ENCODE measurements around the gene RBM25.

DNA sequence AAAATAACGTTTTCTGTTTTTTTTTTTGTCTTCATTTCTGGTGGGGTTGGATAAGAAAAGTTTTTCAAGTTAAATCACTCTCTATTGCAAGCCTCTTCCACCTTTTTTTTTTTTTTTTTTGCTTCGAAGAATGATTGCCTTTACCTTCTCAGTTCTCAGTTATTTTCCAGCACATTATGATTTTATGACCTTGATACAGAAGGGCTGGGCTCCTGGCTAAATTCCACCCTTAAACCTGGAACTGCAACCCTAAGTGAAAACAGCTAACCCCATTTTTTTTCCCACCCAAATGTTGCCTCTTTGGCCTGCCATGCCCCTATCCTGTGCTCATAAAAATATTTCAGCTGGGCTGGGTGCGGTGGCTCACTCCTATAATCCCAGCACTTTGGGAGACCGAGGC, 109.4 kb downstream of the RBM25 start:
- TF ChIP-seq GATA2 (IDR thresholded peaks at IDR 0.05; ENCODE audit: low read depth, low read length): no peak
- no peak for TF ChIP-seq GATA3 (IDR thresholded peaks at IDR 0.05; ENCODE audit: low read depth, low read length)

Data from SH-SY5Y (cell line).